BJ (cell line): Measurements from ENCODE around the gene URGCP. TPM values are rescaled to one million over a fixed set of nuclear protein-coding genes. Genes with fewer than 3 reads are reported as not detected.

Experiments used
- CTCF ChIA-PET: fragments of 350-600 bp; formaldehyde crosslinking; extraction: SDS; loops from one replicate; lab custom pipeline; 2021; ENCODE audit warnings: antibody characterized with exemption, inconsistent platforms; lab: Yijun Ruan, JAX
- POLR2A ChIA-PET: fragments of 300-600 bp; sonication (Branson Sonifier 250); formaldehyde crosslinking; extraction: SDS; loops from one replicate; lab custom pipeline; 2021; ENCODE audit warnings: antibody characterized with exemption; lab: Charles Lee
- DNase-seq: peaks from one replicate; pipeline ENCODE4 v3.0.0-alpha.2; 2011; ENCODE audit warnings: low read depth
- H3K27me3 ChIP-seq: 2 replicates; pipeline ENCODE4 v1.6.0; 2011; ENCODE audit warnings: low read length; ENCODE audit not compliant: control insufficient read depth, insufficient read depth
- H3K36me3 ChIP-seq: 2 replicates; pipeline ENCODE4 v1.5.1; 2011; ENCODE audit warnings: low read length; ENCODE audit not compliant: control insufficient read depth, insufficient read depth
- H3K4me3 ChIP-seq: 2 replicates; pipeline ENCODE4 v1.5.1; 2011; ENCODE audit warnings: low read depth, mild to moderate bottlenecking, control low read depth, low read length
- polyA plus RNA-seq: library from polyadenylated mRNA; depleted of rRNA; stranded (reverse); fragments of >200 nt; gene quantifications from 2 replicates; pipeline ENCODE4 v1.2.3, GENCODE V29; 2011
- TF ChIP-seq, protein P1 (sequence below): IDR thresholded peaks from 2 replicates; pipeline ENCODE4 v1.5.1; 2011; ENCODE audit warnings: low read depth, mild to moderate bottlenecking, control low read depth, inconsistent platforms, low read length, moderate library complexity; ENCODE audit not compliant: insufficient read depth

URGCP gene
- polyA plus RNA-seq, 1 experiment, result 41.6 TPM

DNA sequence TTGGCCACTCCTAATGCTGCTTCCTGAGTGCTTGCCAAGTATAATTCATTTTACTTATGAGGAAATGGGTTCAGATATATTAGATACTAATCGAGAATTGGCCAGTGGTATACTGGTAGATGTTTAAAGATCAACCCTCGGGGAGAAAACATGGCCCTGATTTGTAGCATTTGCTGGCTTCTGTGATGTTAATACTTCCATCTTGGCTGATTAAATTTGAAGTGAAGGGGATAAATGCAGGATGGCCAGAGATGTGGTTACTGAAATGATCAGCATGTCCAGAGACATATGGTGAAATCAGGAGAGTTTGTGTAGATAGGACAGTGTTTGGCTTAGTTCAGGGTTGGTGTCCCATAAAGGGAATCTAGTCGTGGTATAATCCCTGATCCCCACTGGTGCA, 31.0 kb upstream of the URGCP start:
- H3K4me3 ChIP-seq, result no peak overlapping the region
- ChIA-PET POLR2A (no interaction called here), CTCF (no interaction called here)
- TF ChIP-seq, protein P1, sequence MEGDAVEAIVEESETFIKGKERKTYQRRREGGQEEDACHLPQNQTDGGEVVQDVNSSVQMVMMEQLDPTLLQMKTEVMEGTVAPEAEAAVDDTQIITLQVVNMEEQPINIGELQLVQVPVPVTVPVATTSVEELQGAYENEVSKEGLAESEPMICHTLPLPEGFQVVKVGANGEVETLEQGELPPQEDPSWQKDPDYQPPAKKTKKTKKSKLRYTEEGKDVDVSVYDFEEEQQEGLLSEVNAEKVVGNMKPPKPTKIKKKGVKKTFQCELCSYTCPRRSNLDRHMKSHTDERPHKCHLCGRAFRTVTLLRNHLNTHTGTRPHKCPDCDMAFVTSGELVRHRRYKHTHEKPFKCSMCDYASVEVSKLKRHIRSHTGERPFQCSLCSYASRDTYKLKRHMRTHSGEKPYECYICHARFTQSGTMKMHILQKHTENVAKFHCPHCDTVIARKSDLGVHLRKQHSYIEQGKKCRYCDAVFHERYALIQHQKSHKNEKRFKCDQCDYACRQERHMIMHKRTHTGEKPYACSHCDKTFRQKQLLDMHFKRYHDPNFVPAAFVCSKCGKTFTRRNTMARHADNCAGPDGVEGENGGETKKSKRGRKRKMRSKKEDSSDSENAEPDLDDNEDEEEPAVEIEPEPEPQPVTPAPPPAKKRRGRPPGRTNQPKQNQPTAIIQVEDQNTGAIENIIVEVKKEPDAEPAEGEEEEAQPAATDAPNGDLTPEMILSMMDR, result no peak
- H3K27me3 ChIP-seq, result no peaks in the 10 kb centered on the region
- H3K36me3 ChIP-seq, result no peaks in the 10 kb centered on the region
- no peak for DNase-seq

DNA sequence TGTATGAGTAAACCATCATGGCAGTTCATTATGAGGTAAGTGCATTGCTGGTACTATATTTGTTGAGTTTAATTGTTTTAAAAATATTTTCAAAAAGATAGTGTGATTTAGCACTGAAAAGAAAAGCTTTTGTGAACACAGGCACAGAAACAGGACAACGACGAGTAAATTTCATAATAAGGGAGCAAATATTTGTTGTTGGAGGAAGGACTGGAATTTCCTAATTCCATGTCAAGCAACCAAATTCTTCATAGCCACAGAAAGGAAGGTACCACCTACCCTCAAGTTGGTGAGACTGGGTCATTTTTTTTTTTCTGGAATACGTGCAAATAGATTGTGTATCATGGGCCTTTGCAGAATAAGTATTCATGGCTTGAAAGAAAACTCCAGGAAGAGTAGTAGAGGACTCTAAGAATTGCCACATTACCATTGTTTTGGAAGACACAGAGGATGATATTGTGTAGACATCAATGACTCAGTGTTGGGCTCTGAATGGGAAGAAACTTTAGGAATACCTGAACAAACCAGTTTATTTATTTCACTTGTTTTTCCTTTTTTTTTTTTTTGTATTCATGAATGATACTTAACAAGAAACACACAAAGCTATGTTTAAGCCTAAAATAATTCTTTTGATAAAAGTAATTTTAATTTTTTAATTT, 27.6 kb upstream of the URGCP start:
- H3K27me3 ChIP-seq, result no peaks in the 10 kb centered on the region
- ChIA-PET CTCF (interaction anchor here (0.6 kb wide), 1 partner anchor 1984 kb away, joined by 3 read pairs; no protein-coding TSS in a partner anchor), POLR2A (no interaction called here)
- TF ChIP-seq, protein P1, result no peak
- no peak overlapping the region for H3K4me3 ChIP-seq
- no peaks in the 10 kb centered on the region for H3K36me3 ChIP-seq
- DNase-seq, result no peak

DNA sequence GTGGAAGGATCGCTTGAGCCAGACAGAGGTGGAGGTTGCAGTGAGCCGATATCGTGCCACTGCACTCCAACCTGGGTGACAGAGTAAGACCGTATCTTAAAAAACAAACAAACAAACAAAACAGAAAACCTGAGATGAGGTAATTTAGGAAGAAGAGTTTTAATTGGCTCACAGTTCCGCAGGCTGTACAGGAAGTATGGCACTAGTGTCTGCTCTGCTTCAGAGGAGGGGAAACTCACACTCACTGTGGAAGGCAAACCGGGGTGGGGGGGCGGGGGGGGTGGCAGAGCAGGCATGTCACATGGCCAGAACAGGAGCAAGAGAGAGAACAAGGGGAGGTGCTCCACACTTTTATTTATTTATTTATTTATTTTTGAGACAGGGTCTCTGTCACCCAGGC, 24.9 kb upstream of the URGCP start:
- H3K27me3 ChIP-seq, result no peaks in the 10 kb centered on the region
- H3K36me3 ChIP-seq, result no peaks in the 10 kb centered on the region
- DNase-seq, result no peak
- TF ChIP-seq, protein P1, result no peak
- H3K4me3 ChIP-seq, result no peak overlapping the region
- CTCF ChIA-PET, result interaction anchor here (0.6 kb wide), 1 partner anchor 737 kb away, joined by 4 read pairs; no protein-coding TSS in a partner anchor
- POLR2A ChIA-PET, result no interaction called here

DNA sequence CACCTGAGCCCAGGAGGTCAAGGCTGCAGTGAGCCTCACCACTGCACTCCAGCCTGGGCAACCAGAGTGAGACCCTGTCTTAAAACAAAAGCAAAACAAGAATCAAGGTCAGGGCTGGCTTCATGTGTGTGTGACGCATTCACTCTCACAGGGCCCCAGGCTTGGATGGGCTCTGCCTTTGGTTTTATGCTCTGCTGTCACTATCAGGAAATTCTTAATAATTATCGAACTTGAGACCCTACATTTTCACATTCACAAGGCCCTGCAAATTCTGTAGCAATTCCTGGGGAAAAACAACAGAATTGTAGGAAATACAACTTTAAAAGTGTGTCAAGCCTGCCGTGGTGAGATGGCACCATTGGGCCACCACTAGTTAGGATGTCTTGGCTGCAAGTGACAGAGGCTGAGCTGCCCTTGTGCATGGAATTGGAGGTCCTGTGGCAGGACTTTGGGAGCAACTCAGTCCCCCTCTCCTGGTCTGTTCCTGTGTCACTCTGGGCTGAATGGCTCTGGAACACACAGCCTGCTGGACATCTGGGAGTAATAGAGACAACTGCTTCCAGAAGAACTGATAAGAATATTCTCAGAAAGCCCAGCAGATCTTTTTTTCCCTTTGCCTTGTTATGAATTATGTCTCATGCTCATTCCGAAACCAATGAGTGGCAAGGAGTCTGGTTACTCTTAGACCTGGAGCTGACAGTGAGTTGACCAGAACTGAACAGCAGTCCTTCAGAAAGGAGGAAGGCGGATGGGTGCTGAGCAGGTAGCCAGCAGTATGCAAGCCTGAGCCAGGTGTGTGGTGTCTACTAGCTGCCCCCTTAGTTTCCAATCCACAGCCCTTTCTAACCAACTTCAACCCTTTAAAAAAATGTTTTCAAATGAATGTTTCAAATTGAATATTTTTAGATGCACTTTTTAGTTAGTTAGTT, 23.4 kb upstream of the URGCP start:
- Histone ChIP-seq H3K27me3 (no peaks in the 10 kb centered on the region), H3K4me3 (no peak overlapping the region), H3K36me3 (no peaks in the 10 kb centered on the region)
- TF ChIP-seq, protein P1, result no peak
- POLR2A ChIA-PET, result no interaction called here
- no peak for DNase-seq
- CTCF ChIA-PET, result no interaction called here

DNA sequence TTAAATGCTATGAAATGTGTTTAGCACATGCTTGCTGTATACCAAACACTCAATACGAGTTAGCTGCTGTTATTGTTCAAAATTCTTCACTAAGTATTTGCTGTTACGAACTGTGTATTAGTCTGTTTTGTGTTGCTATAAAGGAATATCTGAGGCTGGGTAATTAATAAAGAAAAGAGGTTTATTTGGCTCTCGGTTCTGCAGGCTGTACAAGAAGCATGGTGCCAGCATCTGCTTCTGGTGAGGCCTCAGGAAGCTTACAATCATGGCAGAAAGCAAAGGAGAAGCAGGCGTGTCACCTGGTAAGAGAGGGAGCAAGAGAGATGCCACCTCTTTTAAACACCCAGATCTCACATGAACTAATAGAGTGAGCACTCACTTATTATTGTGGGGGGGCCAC, 21.4 kb upstream of the URGCP start:
- DNase-seq, result no peak
- H3K36me3 ChIP-seq, result no peaks in the 10 kb centered on the region
- H3K4me3 ChIP-seq, result no peak overlapping the region
- CTCF ChIA-PET, result no interaction called here
- TF ChIP-seq, protein P1, result no peak
- H3K27me3 ChIP-seq, result no peaks in the 10 kb centered on the region
- POLR2A ChIA-PET, result no interaction called here
